Keratinocyte (primary cell): ENCODE data around the gene TDRD9. TPM values are rescaled to one million over a fixed set of nuclear protein-coding genes. Genes with fewer than 3 reads are reported as not detected.

Experiments
- DNase-seq: peaks from one replicate; pipeline ENCODE4 v3.0.0-alpha.2; 2011; ENCODE audit warnings: low read depth, missing footprints, low spot score
- FAIRE-seq: peaks from 2 replicates; lab custom pipeline; 2011; peaks lifted over from hg19 to GRCh38; lab: Jason Lieb, UNC
- H2AFZ ChIP-seq: 2 replicates; pipeline ENCODE4 v1.6.0; 2012; ENCODE audit warnings: low read length, control low read depth, inconsistent platforms; ENCODE audit not compliant: control insufficient read depth
- H3K27ac ChIP-seq: 2 replicates; pipeline ENCODE4 v1.5.1; 2011; ENCODE audit warnings: low read length; ENCODE audit not compliant: control insufficient read depth, insufficient read depth
- H3K27me3 ChIP-seq: 3 replicates; pipeline ENCODE4 v1.6.0; 2011; ENCODE audit warnings: low read length; ENCODE audit not compliant: control insufficient read depth, insufficient read depth; ENCODE audit errors: extremely low read depth
- H3K36me3 ChIP-seq, 2 experiments: 2 replicates in 1 of 2; 3 replicates in 1 of 2; pipeline ENCODE4 v1.5.1; 2011; ENCODE audit warnings: low read length in 2 of 2, mild to moderate bottlenecking in 1 of 2; ENCODE audit not compliant: control insufficient read depth in 2 of 2, insufficient read depth in 2 of 2; ENCODE audit errors: extremely low read depth in 1 of 2
- H3K4me1 ChIP-seq: 3 replicates; pipeline ENCODE4 v1.5.1; 2011; ENCODE audit warnings: low read length; ENCODE audit not compliant: control insufficient read depth, insufficient read depth; ENCODE audit errors: extremely low read depth
- H3K4me2 ChIP-seq: 3 replicates; pipeline ENCODE4 v1.6.0; 2011; ENCODE audit warnings: low read depth, low read length; ENCODE audit not compliant: control insufficient read depth, insufficient read depth; ENCODE audit errors: extremely low read depth
- H3K4me3 ChIP-seq, 3 experiments: fragments of 200-600 bp in 1 of 3; sonication (generic) in 1 of 3; 2 replicates in 2 of 3; 3 replicates in 1 of 3; pipeline ENCODE4 v1.5.1; 2011 to 2016; ENCODE audit warnings: low read length in 3 of 3, mild to moderate bottlenecking in 3 of 3, control low read depth in 2 of 3, inconsistent platforms in 1 of 3, low read depth in 1 of 3, mixed read lengths in 1 of 3, mixed run types in 1 of 3, moderate library complexity in 1 of 3; ENCODE audit not compliant: control insufficient read depth in 2 of 3, insufficient read depth in 2 of 3; ENCODE audit errors: extremely low read depth in 1 of 3
- H3K79me2 ChIP-seq: 2 replicates; pipeline ENCODE4 v1.6.0; 2012; ENCODE audit warnings: low read length; ENCODE audit not compliant: control insufficient read depth, insufficient read depth
- H3K9ac ChIP-seq: 3 replicates; pipeline ENCODE4 v1.6.0; 2011; ENCODE audit warnings: low read length; ENCODE audit not compliant: control insufficient read depth, insufficient read depth; ENCODE audit errors: extremely low read depth
- H3K9me1 ChIP-seq: 3 replicates; pipeline ENCODE4 v1.6.0; 2011; ENCODE audit warnings: low read length; ENCODE audit not compliant: control insufficient read depth, insufficient read depth; ENCODE audit errors: extremely low read depth
- H3K9me3 ChIP-seq: 2 replicates; pipeline ENCODE4 v1.5.1; 2012; ENCODE audit warnings: low read depth, low read length; ENCODE audit not compliant: control insufficient read depth
- H4K20me1 ChIP-seq: 3 replicates; pipeline ENCODE4 v1.6.0; 2011; ENCODE audit warnings: low read length; ENCODE audit not compliant: control insufficient read depth, insufficient read depth; ENCODE audit errors: extremely low read depth
- EZH2 ChIP-seq: IDR thresholded peaks from one replicate; pipeline ENCODE4 v1.6.1; 2012; ENCODE audit warnings: inconsistent platforms, mild to moderate bottlenecking, low read length, moderate library complexity
- dilution Hi-C: fragments of 300-500 bp; cut with MboI; formaldehyde crosslinking; loops from one replicate; pipeline ENCODE4 v1.7.0; 2020; ENCODE audit warnings: low sequenced_read_pairs; ENCODE audit not compliant: extremely low pct_ligation_motif_present
- polyA plus RNA-seq, 5 experiments: library from polyadenylated mRNA; depleted of rRNA in 3 of 5; stranded (reverse) in 3 of 5; stranded (forward) in 1 of 5; unstranded in 1 of 5; fragments of >200 nt; gene quantifications; 1 replicate in 1 of 5; 2 replicates in 3 of 5; 3 replicates in 1 of 5; pipeline versions ENCODE4 v1.2.1 to v1.2.3, GENCODE V29; 2011 to 2012; ENCODE audit warnings: missing spikeins in 2 of 5, low read depth in 1 of 5, low replicate concordance in 1 of 5
- TF ChIP-seq, protein P1 (sequence below), 3 experiments: IDR thresholded peaks in 1 of 3; conservative IDR thresholded peaks in 1 of 3; optimal IDR thresholded peaks in 1 of 3; 2 replicates in 2 of 3; 3 replicates in 1 of 3; pipeline versions ENCODE3 to v1.5.1; 2011; ENCODE audit warnings: low read length in 3 of 3, mild to moderate bottlenecking in 3 of 3, moderate library complexity in 2 of 3, control low read depth in 1 of 3, inconsistent platforms in 1 of 3; ENCODE audit not compliant: insufficient read depth in 2 of 3; ENCODE audit errors: extremely low read depth in 1 of 3

TDRD9 gene
- polyA plus RNA-seq, 1 donor (not counting 4 experiments of a cell fraction or from before 2014, with no cell fraction given) = 0.10 TPM

DNA sequence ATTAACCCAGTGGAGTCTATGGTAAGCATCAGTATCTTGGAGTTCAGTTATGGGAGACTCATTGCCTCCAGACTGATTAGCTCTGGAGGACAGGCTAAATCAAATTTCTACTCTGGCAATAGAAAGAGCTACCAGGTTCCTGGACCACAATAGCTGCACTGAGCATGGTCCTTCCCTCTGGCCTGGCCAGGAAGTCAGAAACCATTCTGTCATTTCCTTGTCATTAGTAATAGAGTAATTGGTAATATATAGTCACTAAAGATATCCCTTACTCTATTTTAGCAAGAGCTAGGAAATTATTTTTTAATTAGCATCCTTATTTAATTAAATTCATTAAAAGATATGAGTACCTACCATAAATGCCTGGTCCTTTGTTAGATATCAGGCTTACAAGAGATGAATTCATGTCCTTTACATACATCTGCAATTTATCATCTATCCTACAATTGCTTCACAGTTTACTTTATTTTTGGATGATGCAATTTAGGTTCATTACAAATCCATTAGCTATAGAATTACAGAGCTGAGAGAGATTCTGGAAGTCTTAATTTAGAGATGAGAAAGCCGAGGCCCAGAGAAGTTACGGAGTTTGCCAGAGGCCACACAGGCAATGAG, 23.7 kb upstream of the TDRD9 start:
- TF ChIP-seq EZH2 = no peak
- TF ChIP-seq, protein P1, sequence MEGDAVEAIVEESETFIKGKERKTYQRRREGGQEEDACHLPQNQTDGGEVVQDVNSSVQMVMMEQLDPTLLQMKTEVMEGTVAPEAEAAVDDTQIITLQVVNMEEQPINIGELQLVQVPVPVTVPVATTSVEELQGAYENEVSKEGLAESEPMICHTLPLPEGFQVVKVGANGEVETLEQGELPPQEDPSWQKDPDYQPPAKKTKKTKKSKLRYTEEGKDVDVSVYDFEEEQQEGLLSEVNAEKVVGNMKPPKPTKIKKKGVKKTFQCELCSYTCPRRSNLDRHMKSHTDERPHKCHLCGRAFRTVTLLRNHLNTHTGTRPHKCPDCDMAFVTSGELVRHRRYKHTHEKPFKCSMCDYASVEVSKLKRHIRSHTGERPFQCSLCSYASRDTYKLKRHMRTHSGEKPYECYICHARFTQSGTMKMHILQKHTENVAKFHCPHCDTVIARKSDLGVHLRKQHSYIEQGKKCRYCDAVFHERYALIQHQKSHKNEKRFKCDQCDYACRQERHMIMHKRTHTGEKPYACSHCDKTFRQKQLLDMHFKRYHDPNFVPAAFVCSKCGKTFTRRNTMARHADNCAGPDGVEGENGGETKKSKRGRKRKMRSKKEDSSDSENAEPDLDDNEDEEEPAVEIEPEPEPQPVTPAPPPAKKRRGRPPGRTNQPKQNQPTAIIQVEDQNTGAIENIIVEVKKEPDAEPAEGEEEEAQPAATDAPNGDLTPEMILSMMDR (optimal IDR thresholded peaks at IDR 0.05 in 1 of 3, IDR thresholded peaks at IDR 0.05 in 1 of 3, conservative IDR thresholded peaks at IDR 0.05 in 1 of 3; ENCODE audit: extremely low read depth in 1 of 3, insufficient read depth in 2 of 3, low read length in 3 of 3) = no peak
- no peak for FAIRE-seq
- dilution Hi-C loops = no loop called here

DNA sequence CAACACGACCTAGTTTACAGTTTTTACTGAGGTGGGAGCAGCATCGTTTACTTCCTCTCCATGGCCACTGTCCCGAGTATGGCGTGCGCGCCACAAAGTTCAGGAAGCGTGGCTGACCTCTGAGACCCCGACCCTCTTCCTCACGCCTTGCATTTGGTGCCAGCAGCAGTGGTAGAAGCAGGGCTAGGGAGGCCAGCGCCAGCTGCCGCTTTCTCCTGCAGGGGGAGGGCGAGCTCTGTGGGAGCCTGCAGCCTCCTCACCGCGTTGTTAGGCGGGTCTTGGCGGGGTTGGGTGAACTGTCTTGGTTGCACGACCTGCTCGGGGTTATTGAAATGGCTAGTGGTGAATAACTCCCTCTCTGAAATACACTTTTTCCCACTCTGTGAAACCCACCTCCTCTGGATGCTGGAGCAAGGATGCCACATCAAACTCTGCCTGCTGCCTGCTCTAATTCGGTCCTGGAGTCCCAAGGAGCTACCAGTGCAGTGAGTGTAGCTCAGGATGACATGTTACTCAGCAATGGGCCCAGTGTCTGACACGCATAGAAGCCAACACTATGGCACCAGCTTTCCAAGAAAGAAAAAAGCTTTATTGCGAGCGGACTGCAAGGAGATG, 22.3 kb upstream of the TDRD9 start:
- no peaks in the 10 kb centered on the region for H3K9me1 ChIP-seq
- H3K9me3 ChIP-seq = no peaks in the 10 kb centered on the region
- TF ChIP-seq EZH2 = no peak
- TF ChIP-seq, protein P1 (optimal IDR thresholded peaks at IDR 0.05 in 1 of 3, IDR thresholded peaks at IDR 0.05 in 1 of 3, conservative IDR thresholded peaks at IDR 0.05 in 1 of 3; ENCODE audit: extremely low read depth in 1 of 3, insufficient read depth in 2 of 3, low read length in 3 of 3) = no peak
- peaks cover 6% of the 10 kb centered on the region for H3K4me1 ChIP-seq
- FAIRE-seq (no peak), DNase-seq (no peak)
- no peaks in the 10 kb centered on the region for H3K36me3 ChIP-seq
- H3K27ac ChIP-seq = no peak overlapping the region
- H3K27me3 ChIP-seq = no peaks in the 10 kb centered on the region
- H3K79me2 ChIP-seq = no peaks in the 10 kb centered on the region
- H2AFZ ChIP-seq = no peak overlapping the region
- dilution Hi-C loops = no loop called here
- no peak overlapping the region for H3K4me2 ChIP-seq
- no peak overlapping the region for H3K9ac ChIP-seq
- no peak overlapping the region for H3K4me3 ChIP-seq
- no peaks in the 10 kb centered on the region for H4K20me1 ChIP-seq

More for the DNA sequence above, 23.7 kb upstream of the TDRD9 start:
- Histone ChIP-seq H3K36me3 (no peaks in the 10 kb centered on the region), H2AFZ (no peak overlapping the region), H3K27me3 (no peaks in the 10 kb centered on the region), H3K9ac (no peak overlapping the region), H3K9me3 (no peaks in the 10 kb centered on the region), H3K4me3 (no peak overlapping the region), H3K79me2 (no peaks in the 10 kb centered on the region), H3K4me1 (no peaks in the 10 kb centered on the region), H4K20me1 (no peaks in the 10 kb centered on the region), H3K9me1 (no peaks in the 10 kb centered on the region), H3K27ac (no peak overlapping the region), H3K4me2 (no peak overlapping the region)
- no peak for DNase-seq
